ENCODE measurements around the gene ENO1.

GRCh38 chr1:8915446-8915845 is 37.0 kb upstream of the ENO1 start:
- TF ChIP-seq POLR2A (IDR thresholded peaks at IDR 0.05; ENCODE audit: extremely low read depth, insufficient read length) (no peak), MYC (IDR thresholded peaks at IDR 0.05; ENCODE audit: low read depth, low read length) (no peak), CTCF (IDR thresholded peaks at IDR 0.05; ENCODE audit: low read depth, low read length) (no peak)
